Panc1 (cell line): Measurements from ENCODE around the gene LRRC63. TPM values are rescaled to one million over a fixed set of nuclear protein-coding genes. Genes with fewer than 3 reads are reported as not detected.

Experiments
- ATAC-seq: fragments of 200-7000 bp; cut with Tn5 transposase; 2 replicates; pipeline ENCODE4 v1.9.1; 2020; ENCODE audit warnings: mild to moderate bottlenecking, moderate library complexity
- BruUV-seq: library from RNA; stranded (reverse); fragments of 400-500 nt; replicated peaks from 2 replicates; lab custom pipeline; 2021; lab: Mats Ljungman, UMichigan
- CTCF ChIA-PET: fragments of 300-600 bp; sonication (Branson Sonifier 250); formaldehyde crosslinking; loops from one replicate; lab custom pipeline; 2022; ENCODE audit warnings: antibody characterized with exemption; lab: Charles Lee
- POLR2A ChIA-PET: fragments of 300-600 bp; sonication (Branson Sonifier 250); formaldehyde crosslinking; loops from one replicate; lab custom pipeline; 2022; ENCODE audit warnings: antibody characterized with exemption; lab: Charles Lee
- DNase-seq: peaks from one replicate; pipeline ENCODE4 v3.0.0-alpha.2; 2010; ENCODE audit warnings: low read depth, low spot score
- H3K27ac ChIP-seq: 2 replicates; pipeline ENCODE4 v1.5.1; 2011; ENCODE audit warnings: mild to moderate bottlenecking, low read length, inconsistent platforms
- H3K27me3 ChIP-seq: fragments of 200-500 bp; sonication (Bioruptor generic); 2 replicates; pipeline ENCODE4 v1.6.0; 2014; ENCODE audit warnings: low read length, inconsistent platforms; ENCODE audit not compliant: control insufficient read depth, insufficient read depth
- H3K36me3 ChIP-seq: fragments of 200-500 bp; sonication (Bioruptor generic); 2 replicates; pipeline ENCODE4 v1.5.1; 2014; ENCODE audit warnings: inconsistent platforms, mild to moderate bottlenecking, low read length, moderate library complexity; ENCODE audit not compliant: control insufficient read depth, insufficient read depth
- H3K4me1 ChIP-seq: 2 replicates; pipeline ENCODE4 v1.5.1; 2011; ENCODE audit warnings: inconsistent platforms, mild to moderate bottlenecking, low read length, moderate library complexity; ENCODE audit not compliant: control insufficient read depth, insufficient read depth
- H3K4me3 ChIP-seq, 2 experiments: 2 replicates each; pipeline ENCODE4 v1.5.1; 2011 to 2012; ENCODE audit warnings: low read depth in 2 of 2, low read length in 2 of 2, mild to moderate bottlenecking in 2 of 2, inconsistent platforms in 1 of 2, moderate library complexity in 1 of 2
- H3K9me3 ChIP-seq: fragments of 200-500 bp; sonication (Bioruptor generic); 2 replicates; pipeline ENCODE4 v1.5.1; 2014; ENCODE audit warnings: low read depth, mild to moderate bottlenecking, inconsistent platforms, low read length, moderate library complexity; ENCODE audit not compliant: control insufficient read depth, insufficient read depth
- POLR2AphosphoS5 ChIP-seq: IDR thresholded peaks from 2 replicates; pipeline ENCODE4 v1.6.1; 2012; ENCODE audit warnings: mild to moderate bottlenecking, low read depth, low read length, moderate library complexity
- SIN3A ChIP-seq: IDR thresholded peaks from 2 replicates; pipeline ENCODE4 v1.6.1; 2012; ENCODE audit warnings: low read depth, mild to moderate bottlenecking, low read length, moderate library complexity, borderline replicate concordance; ENCODE audit not compliant: insufficient read depth
- TCF7L2 ChIP-seq: IDR thresholded peaks from 2 replicates; pipeline ENCODE4 v1.6.1; 2011; ENCODE audit warnings: mild to moderate bottlenecking, low read depth, low read length, inconsistent platforms
- in situ Hi-C: cut with HindIII; loops from 2 replicates; pipeline ENCODE4 v1.10.0; 2016; ENCODE audit warnings: low sequenced_read_pairs, low pct_unique_long_range_greater_than_20kb
- intact Hi-C: fragments of 100-400 bp; cut with micrococcal nuclease; formaldehyde crosslinking; loops from one replicate; pipeline ENCODE4 v1.10.0; 2022; ENCODE audit not compliant: unreplicated experiment
- total RNA-seq: library from RNA; stranded (reverse); gene quantifications from one replicate; pipeline ENCODE4 v1.2.1, GENCODE V29; 2021; ENCODE audit not compliant: unreplicated experiment
- TF ChIP-seq, protein P1 (sequence below), 2 experiments: IDR thresholded peaks; 2 replicates each; pipeline ENCODE4 v1.6.1; 2011 to 2012; ENCODE audit warnings: low read depth in 2 of 2, control low read depth in 1 of 2, low read length in 1 of 2, mild to moderate bottlenecking in 1 of 2, moderate library complexity in 1 of 2; ENCODE audit not compliant: insufficient read depth in 1 of 2
- TF ChIP-seq, protein P2 (sequence below): fragments of 450-650 bp; IDR thresholded peaks from 2 replicates; pipeline ENCODE4 v1.5.1; 2017; ENCODE audit warnings: mild to moderate bottlenecking

Gene LRRC63
- total RNA-seq, 1 experiment from 2014 or later, result 0.15 TPM

GRCh38 chr13:46179491-46179908, 32.2 kb upstream of the LRRC63 start:
- TF ChIP-seq SIN3A (no peak), POLR2AphosphoS5 (no peak), TCF7L2 (no peak)
- TF ChIP-seq, protein P1, sequence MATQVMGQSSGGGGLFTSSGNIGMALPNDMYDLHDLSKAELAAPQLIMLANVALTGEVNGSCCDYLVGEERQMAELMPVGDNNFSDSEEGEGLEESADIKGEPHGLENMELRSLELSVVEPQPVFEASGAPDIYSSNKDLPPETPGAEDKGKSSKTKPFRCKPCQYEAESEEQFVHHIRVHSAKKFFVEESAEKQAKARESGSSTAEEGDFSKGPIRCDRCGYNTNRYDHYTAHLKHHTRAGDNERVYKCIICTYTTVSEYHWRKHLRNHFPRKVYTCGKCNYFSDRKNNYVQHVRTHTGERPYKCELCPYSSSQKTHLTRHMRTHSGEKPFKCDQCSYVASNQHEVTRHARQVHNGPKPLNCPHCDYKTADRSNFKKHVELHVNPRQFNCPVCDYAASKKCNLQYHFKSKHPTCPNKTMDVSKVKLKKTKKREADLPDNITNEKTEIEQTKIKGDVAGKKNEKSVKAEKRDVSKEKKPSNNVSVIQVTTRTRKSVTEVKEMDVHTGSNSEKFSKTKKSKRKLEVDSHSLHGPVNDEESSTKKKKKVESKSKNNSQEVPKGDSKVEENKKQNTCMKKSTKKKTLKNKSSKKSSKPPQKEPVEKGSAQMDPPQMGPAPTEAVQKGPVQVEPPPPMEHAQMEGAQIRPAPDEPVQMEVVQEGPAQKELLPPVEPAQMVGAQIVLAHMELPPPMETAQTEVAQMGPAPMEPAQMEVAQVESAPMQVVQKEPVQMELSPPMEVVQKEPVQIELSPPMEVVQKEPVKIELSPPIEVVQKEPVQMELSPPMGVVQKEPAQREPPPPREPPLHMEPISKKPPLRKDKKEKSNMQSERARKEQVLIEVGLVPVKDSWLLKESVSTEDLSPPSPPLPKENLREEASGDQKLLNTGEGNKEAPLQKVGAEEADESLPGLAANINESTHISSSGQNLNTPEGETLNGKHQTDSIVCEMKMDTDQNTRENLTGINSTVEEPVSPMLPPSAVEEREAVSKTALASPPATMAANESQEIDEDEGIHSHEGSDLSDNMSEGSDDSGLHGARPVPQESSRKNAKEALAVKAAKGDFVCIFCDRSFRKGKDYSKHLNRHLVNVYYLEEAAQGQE (IDR thresholded peaks at IDR 0.05; ENCODE audit: insufficient read depth in 1 of 2, low read depth in 2 of 2, low read length in 1 of 2), result no peak
- TF ChIP-seq, protein P2, sequence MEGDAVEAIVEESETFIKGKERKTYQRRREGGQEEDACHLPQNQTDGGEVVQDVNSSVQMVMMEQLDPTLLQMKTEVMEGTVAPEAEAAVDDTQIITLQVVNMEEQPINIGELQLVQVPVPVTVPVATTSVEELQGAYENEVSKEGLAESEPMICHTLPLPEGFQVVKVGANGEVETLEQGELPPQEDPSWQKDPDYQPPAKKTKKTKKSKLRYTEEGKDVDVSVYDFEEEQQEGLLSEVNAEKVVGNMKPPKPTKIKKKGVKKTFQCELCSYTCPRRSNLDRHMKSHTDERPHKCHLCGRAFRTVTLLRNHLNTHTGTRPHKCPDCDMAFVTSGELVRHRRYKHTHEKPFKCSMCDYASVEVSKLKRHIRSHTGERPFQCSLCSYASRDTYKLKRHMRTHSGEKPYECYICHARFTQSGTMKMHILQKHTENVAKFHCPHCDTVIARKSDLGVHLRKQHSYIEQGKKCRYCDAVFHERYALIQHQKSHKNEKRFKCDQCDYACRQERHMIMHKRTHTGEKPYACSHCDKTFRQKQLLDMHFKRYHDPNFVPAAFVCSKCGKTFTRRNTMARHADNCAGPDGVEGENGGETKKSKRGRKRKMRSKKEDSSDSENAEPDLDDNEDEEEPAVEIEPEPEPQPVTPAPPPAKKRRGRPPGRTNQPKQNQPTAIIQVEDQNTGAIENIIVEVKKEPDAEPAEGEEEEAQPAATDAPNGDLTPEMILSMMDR, result no peak
- no peaks in the 10 kb centered on the region for H3K36me3 ChIP-seq
- ChIA-PET CTCF (interaction anchor here (0.6 kb wide), 1 partner anchor 1674 kb away, joined by 3 read pairs; no protein-coding TSS in a partner anchor), POLR2A (no interaction called here)
- no peaks in the 10 kb centered on the region for H3K4me1 ChIP-seq
- intact Hi-C loops (no loop called here), in situ Hi-C loops (no loop called here)
- no TSS peak for BruUV-seq
- no peak overlapping the region for H3K4me3 ChIP-seq
- H3K27ac ChIP-seq, result no peak overlapping the region
- no peak for DNase-seq
- H3K9me3 ChIP-seq, result no peaks in the 10 kb centered on the region
- H3K27me3 ChIP-seq, result no peaks in the 10 kb centered on the region; the same call in 1 of the 2 replicates
- ATAC-seq, result no peak

GRCh38 chr13:46179969-46180763, 31.6 kb upstream of the LRRC63 start:
- CTCF ChIA-PET, result no interaction called here

More at GRCh38 chr13:46179969-46180763, 31.6 kb upstream of the LRRC63 start:
- no peaks in the 10 kb centered on the region for H3K4me1 ChIP-seq
- no peak overlapping the region for H3K4me3 ChIP-seq
- intact Hi-C loops (no loop called here), in situ Hi-C loops (no loop called here)
- POLR2A ChIA-PET, result no interaction called here
- H3K27ac ChIP-seq, result no peak overlapping the region
- no peaks in the 10 kb centered on the region for H3K9me3 ChIP-seq
- DNase-seq, result no peak
- H3K27me3 ChIP-seq, result no peaks in the 10 kb centered on the region; the same call in 1 of the 2 replicates
- no TSS peak for BruUV-seq
- no peak for ATAC-seq
- H3K36me3 ChIP-seq, result no peaks in the 10 kb centered on the region
- TF ChIP-seq, protein P1 (IDR thresholded peaks at IDR 0.05; ENCODE audit: insufficient read depth in 1 of 2, low read depth in 2 of 2, low read length in 1 of 2), result no peak
- TF ChIP-seq POLR2AphosphoS5, result no peak
- TF ChIP-seq, protein P2, result no peak
- TF ChIP-seq TCF7L2, result no peak
- TF ChIP-seq SIN3A, result no peak
